Spleen (tissue), 11 donors: ENCODE results near the gene SHANK2. TPM values are rescaled to one million over a fixed set of nuclear protein-coding genes. Genes with fewer than 3 reads are reported as not detected.

Source experiments
- DNase-seq: peaks from one replicate; pipeline ENCODE4 v3.0.0-alpha.2; 2020
- H3K27ac ChIP-seq, 8 donors: fragments of 200-600 bp; sonication (generic) in 7 of 8; 1 replicate in 4 of 8; 2 replicates in 4 of 8; pipeline versions ENCODE4 v1.5.0 to v1.8.0; 2016 to 2021; ENCODE audit warnings: inconsistent platforms in 4 of 8, mild to moderate bottlenecking in 4 of 8, moderate library complexity in 1 of 8
- H3K27me3 ChIP-seq, 7 donors: fragments of 200-600 bp; sonication (generic) in 6 of 7; replicated peaks in 1 of 7; 1 replicate in 4 of 7; 2 replicates in 3 of 7; pipeline versions ENCODE4 v1.5.0 to v1.8.0; 2016 to 2021; ENCODE audit warnings: inconsistent platforms in 3 of 7, mild to moderate bottlenecking in 1 of 7
- H3K36me3 ChIP-seq, 6 donors: fragments of 200-600 bp; sonication (generic) in 5 of 6; 1 replicate in 4 of 6; 2 replicates in 2 of 6; pipeline versions ENCODE4 v1.5.0 to v1.8.0; 2016 to 2021; ENCODE audit warnings: inconsistent platforms in 2 of 6
- H3K4me1 ChIP-seq, 6 donors: fragments of 200-600 bp; sonication (generic) in 5 of 6; 1 replicate in 3 of 6; 2 replicates in 3 of 6; pipeline versions ENCODE4 v1.5.0 to v1.8.0; 2016 to 2021; ENCODE audit warnings: inconsistent platforms in 3 of 6
- H3K4me3 ChIP-seq, 8 donors: fragments of 200-600 bp; sonication (generic) in 7 of 8; 1 replicate in 4 of 8; 2 replicates in 4 of 8; pipeline versions ENCODE4 v1.5.0 to v1.8.0; 2016 to 2021; ENCODE audit warnings: inconsistent platforms in 4 of 8, mild to moderate bottlenecking in 4 of 8, moderate library complexity in 2 of 8
- H3K9me3 ChIP-seq, 8 donors: fragments of 200-600 bp; sonication (generic) in 7 of 8; 1 replicate in 4 of 8; 2 replicates in 4 of 8; pipeline versions ENCODE4 v1.5.0 to v1.8.0; 2016 to 2021; ENCODE audit warnings: inconsistent platforms in 4 of 8
- CTCF ChIP-seq, 11 experiments: fragments of 200-600 bp in 7 of 11; fragments of 450-650 bp in 4 of 11; sonication (generic) in 4 of 11; IDR thresholded peaks in 8 of 11; conservative IDR thresholded peaks in 3 of 11; 1 replicate in 7 of 11; 2 replicates in 4 of 11; pipeline versions ENCODE4 v1.4.0 to v1.8.0; 2016 to 2021; ENCODE audit warnings: antibody characterized with exemption in 11 of 11, inconsistent platforms in 4 of 11, mild to moderate bottlenecking in 1 of 11
- POLR2A ChIP-seq, 3 donors: fragments of 450-650 bp; IDR thresholded peaks; one replicate each; pipeline ENCODE4 v1.5.1; 2017; ENCODE audit warnings: antibody characterized with exemption in 3 of 3, mild to moderate bottlenecking in 1 of 3
- POLR2AphosphoS5 ChIP-seq, 3 donors: sonication (generic); formaldehyde crosslinking; IDR thresholded peaks; one replicate each; pipeline ENCODE4 v1.5.1; 2017; ENCODE audit warnings: antibody characterized with exemption in 3 of 3
- WGBS, 5 donors: extraction: QIAGEN DNeasy Blood & Tissue Kit in 3 of 5; methylation state at CpG; one replicate each; pipeline versions ENCODE4 v1.1.5 to v1.1.7; 2013 to 2018; 5-methylcytosine and 5-hydroxymethylcytosine counted together
- intact Hi-C: fragments of 100-400 bp; cut with DNase I; formaldehyde crosslinking; loops from one replicate; pipeline ENCODE4 v1.15.0; 2023; ENCODE audit warnings: low total_unique reads
- polyA plus RNA-seq, 3 donors: library from polyadenylated mRNA; stranded (reverse); fragments of 200-250 nt; gene quantifications; one replicate each; pipeline ENCODE4 v1.2.1, GENCODE V29; 2013
- total RNA-seq, 7 donors: library from RNA; depleted of rRNA in 3 of 7; stranded (reverse); fragments of >200 nt in 3 of 7; fragmentation: NEBNext Ultra II Directional in 4 of 7; extraction: Animal tissue kit (Norgen Biotek cat#: 25700) in 4 of 7; gene quantifications; one replicate each; pipeline versions ENCODE4 v1.1.0 to v1.2.1, GENCODE V29; 2016 to 2021
- donor health status: healthy with polysubstance abuse.
- donor health status: DM: no; HTN: no; CAD: no; lungs with moderate emphysema.
- donor health status: DM: no; HTN: no; CAD: no.
- donor health status: Bipolar disorder and iron deficiency.
- donor health status: healthy.
- donor health status: DM: no; HTN: no; CAD: no.
- donor health status: DM: yes; HTN: yes; CAD: no.

Gene SHANK2
- total and polyA plus RNA-seq, 10 donors: 0.30 to 23.8 (median 9.4) TPM

- no peak overlapping the region for H3K4me3 ChIP-seq
- intact Hi-C loops: no loop called here
- DNase-seq: no peak
- no peaks in the 10 kb centered on the region for H3K36me3 ChIP-seq
- no peak overlapping the region for H3K27ac ChIP-seq
- H3K4me1 ChIP-seq: no peaks in the 10 kb centered on the region
- H3K27me3 ChIP-seq: peaks cover 0 to 67% (median 0%) of the 10 kb centered on the region in 7 donors
- 69 to 78% (median 74%) methylated on average over 8 of the region's 8 CpGs for WGBS, 5 donors
- no peaks in the 10 kb centered on the region for H3K9me3 ChIP-seq
- TF ChIP-seq POLR2A (IDR thresholded peaks at IDR 0.05): no peak
- TF ChIP-seq POLR2AphosphoS5 (IDR thresholded peaks at IDR 0.05): no peak
- TF ChIP-seq CTCF (IDR thresholded peaks at IDR 0.05 in 8 of 11, conservative IDR thresholded peaks at IDR 0.05 in 3 of 11): no peak
Observed at GRCh38 chr11:71300187-71300586, 47.8 kb upstream of the SHANK2 start.

- DNase-seq: no peak
- H3K27ac ChIP-seq: no peak overlapping the region
Observed at GRCh38 chr11:71298761-71299181, 46.4 kb upstream of the SHANK2 start.

GRCh38 chr11:71298016-71298550 is 45.7 kb upstream of the SHANK2 start:
- Histone ChIP-seq H3K36me3 (no peaks in the 10 kb centered on the region), H3K27ac (no peak overlapping the region), H3K4me3 (no peak overlapping the region), H3K9me3 (peaks cover 0 to 5% (median 0%) of the 10 kb centered on the region in 8 donors), H3K27me3 (peaks cover 0 to 71% (median 0%) of the 10 kb centered on the region in 7 donors), H3K4me1 (no peaks in the 10 kb centered on the region)
- no peak for TF ChIP-seq CTCF (IDR thresholded peaks at IDR 0.05 in 8 of 11, conservative IDR thresholded peaks at IDR 0.05 in 3 of 11)
- no peak for TF ChIP-seq POLR2A (IDR thresholded peaks at IDR 0.05)
- TF ChIP-seq POLR2AphosphoS5 (IDR thresholded peaks at IDR 0.05): no peak
- 76 to 92% (median 87%) methylated on average over 8 of the region's 8 CpGs for WGBS, 5 donors
- intact Hi-C loops: no loop called here
- no peak for DNase-seq

More at GRCh38 chr11:71298761-71299181, 46.4 kb upstream of the SHANK2 start:
- no peaks in the 10 kb centered on the region for H3K36me3 ChIP-seq
- H3K27me3 ChIP-seq: peaks cover 0 to 71% (median 0%) of the 10 kb centered on the region in 7 donors
- intact Hi-C loops: no loop called here
- no peaks in the 10 kb centered on the region for H3K4me1 ChIP-seq
- 86 to 92% (median 90%) methylated on average over 14 of the region's 14 CpGs for WGBS, 5 donors
- H3K4me3 ChIP-seq: no peak overlapping the region
- peaks cover 0 to 3% (median 0%) of the 10 kb centered on the region in 8 donors for H3K9me3 ChIP-seq
- TF ChIP-seq POLR2A (IDR thresholded peaks at IDR 0.05) (no peak), CTCF (IDR thresholded peaks at IDR 0.05 in 8 of 11, conservative IDR thresholded peaks at IDR 0.05 in 3 of 11) (no peak), POLR2AphosphoS5 (IDR thresholded peaks at IDR 0.05) (no peak)

DNA sequence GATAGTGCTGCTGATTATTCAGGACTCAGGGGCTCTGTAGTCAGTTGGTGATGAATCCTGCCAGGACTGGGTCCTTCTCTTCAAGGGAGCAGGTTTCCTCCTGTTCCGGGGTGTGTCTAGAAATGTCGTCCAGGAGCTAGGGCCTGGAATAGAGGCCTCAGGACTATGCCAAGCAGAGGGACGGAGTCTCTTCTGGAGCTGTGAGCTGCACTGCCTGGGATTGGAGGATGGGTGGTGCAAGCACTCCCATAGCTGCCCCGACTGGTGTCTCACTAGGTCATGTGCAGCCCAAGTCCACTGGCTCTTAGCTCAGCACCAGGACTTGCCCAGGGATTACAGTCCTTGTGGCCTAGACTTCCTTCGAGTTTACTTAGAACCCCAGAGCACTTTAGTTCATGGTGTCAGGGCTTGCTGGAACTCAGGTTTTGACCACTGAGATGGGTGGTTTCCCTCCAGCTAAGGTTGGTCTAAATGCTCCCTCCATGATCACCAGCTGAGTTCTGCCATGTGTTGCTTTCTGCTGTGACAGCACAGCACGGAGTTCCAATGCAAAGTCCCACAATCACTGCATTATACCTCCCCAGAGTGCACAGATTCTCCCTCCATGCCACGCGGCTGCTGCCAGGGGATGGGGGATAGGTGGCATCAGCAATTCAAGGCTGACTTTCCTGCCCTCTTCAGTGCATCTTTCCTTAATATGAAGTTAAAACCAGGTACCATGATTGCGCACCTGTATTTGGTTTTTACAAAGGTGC is 42.6 kb upstream of the SHANK2 start:
- WGBS, 5 donors: 81 to 92% (median 90%) methylated on average over 7 to 9 of the region's 9 CpGs
- H3K27me3 ChIP-seq: peaks cover 0 to 46% (median 0%) of the 10 kb centered on the region in 7 donors
- no peak overlapping the region for H3K4me3 ChIP-seq
- intact Hi-C loops: no loop called here
- H3K4me1 ChIP-seq: no peaks in the 10 kb centered on the region
- no peak overlapping the region for H3K27ac ChIP-seq
- no peak for TF ChIP-seq CTCF (IDR thresholded peaks at IDR 0.05 in 8 of 11, conservative IDR thresholded peaks at IDR 0.05 in 3 of 11)
- no peak for TF ChIP-seq POLR2AphosphoS5 (IDR thresholded peaks at IDR 0.05)
- TF ChIP-seq POLR2A (IDR thresholded peaks at IDR 0.05): no peak
- H3K36me3 ChIP-seq: no peaks in the 10 kb centered on the region
- no peak for DNase-seq
- peaks cover 0 to 28% (median 17%) of the 10 kb centered on the region in 8 donors for H3K9me3 ChIP-seq
